Measurements from ENCODE around the gene TK1.

- peak; percentile 52 for TF ChIP-seq POLR2A (IDR thresholded peaks at IDR 0.05; ENCODE audit: low read depth, low read length)
- no peak for TF ChIP-seq TAF1 (IDR thresholded peaks at IDR 0.05; ENCODE audit: borderline replicate concordance, low read depth, low read length)
- TF ChIP-seq POLR2AphosphoS5 (IDR thresholded peaks at IDR 0.05; ENCODE audit: low read depth, low read length) = peak; percentile 47; the same call in 1 of the 2 replicates
Observed at GRCh38 chr17:78173097-78173715, 13.6 kb downstream of the TK1 start.
